COLO668 (cell line): Measurements from ENCODE around the gene DLK1.

Source experiments
- DNase-seq: peaks from one replicate; lab custom pipeline; 2025; ENCODE audit not compliant: unreplicated experiment; lab: John Stamatoyannopoulos, UW

The DLK1 gene

DNA sequence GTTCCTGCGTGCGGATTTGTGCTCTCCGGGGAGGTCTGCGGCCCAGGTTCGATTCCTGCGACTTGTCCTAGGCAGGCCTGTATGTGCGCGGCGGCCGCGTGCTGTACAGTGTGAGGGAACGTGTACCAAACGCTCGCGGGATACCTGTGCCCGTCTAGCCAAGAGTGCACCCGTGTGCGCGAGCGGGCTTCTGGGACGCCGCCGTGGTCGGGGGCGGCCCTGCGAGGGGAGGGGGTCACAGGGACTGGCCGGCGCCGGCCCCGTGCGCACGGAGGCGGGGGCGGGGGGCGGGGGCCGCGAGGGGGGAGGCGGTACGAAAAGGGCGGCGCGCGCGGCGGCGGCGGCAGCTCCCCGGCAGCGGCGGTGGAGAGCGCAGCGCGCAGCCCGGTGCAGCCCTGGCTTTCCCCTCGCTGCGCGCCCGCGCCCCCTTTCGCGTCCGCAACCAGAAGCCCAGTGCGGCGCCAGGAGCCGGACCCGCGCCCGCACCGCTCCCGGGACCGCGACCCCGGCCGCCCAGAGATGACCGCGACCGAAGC lies at the start of gene DLK1:
DLK1 (plus strand) TSS at position 343 of the 536 bp plus-strand sequence; CDS start at position 520, 177 bp downstream.
- DNase-seq: no peak

DNA sequence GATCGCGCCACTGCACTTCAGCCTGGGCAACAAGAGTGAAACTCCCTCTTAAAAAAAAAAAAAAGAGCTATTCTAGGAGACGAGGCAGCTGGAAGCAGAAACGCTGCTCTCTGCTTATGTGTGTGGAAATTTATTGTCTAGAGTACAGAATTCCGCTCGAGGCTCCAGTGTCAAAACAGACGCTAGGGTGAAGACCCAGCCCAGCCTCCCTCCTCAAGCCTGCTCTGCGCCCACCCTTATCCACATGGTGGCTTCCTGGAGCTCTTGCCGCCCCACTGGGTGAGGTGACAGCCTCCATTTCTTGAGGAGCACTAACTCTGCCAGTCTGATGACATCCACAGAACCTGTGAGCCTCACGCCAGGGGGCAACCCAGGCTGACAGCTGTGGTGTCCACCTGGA lies 49.5 kb upstream of the DLK1 start:
- no peak for DNase-seq

DNA sequence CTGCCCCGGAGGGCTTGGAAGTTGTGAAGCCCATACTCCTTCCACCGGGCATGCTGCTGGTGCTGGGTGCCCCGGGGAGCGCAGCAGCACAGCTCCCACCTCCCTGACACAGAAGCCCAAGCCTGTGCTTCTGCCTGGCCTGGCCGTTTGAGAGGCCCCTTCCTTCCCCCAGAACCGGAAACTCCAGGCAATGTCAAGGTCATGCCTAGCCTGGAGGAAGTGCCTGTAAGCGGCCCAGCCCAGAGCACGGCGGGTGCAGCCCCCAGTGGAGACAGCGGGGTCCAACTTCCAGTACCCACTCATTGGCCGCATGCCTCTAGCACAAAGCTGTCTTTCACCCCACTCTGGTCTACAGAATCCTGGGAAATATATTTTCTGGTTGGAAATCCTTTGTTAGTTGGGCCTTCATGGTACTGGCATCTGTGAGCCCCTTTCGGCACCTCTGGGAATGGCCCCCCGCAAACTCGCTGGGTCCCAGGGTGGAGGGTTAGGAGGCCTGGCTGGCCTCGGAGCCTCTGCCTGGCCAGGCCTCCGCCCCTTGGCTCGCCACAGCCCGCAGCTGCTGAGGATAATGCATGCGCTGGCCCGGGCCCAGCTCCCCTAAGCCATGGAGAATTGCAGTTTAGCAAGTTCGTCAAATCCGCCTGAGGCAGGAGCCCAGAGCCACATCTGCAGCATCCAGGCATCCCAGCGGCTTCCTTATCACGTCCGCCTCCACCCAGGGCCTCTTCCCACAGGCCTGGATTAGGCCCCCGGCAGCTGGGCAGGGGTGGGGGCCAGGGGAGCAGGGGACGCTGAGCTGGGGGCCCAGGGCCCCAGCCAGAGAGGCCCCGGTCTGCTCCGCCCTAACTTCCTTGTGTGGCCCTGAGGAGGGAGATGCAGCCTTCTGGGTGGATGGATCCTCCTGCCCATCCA lies 48.9 kb upstream of the DLK1 start:
- DNase-seq: no peak

DNA sequence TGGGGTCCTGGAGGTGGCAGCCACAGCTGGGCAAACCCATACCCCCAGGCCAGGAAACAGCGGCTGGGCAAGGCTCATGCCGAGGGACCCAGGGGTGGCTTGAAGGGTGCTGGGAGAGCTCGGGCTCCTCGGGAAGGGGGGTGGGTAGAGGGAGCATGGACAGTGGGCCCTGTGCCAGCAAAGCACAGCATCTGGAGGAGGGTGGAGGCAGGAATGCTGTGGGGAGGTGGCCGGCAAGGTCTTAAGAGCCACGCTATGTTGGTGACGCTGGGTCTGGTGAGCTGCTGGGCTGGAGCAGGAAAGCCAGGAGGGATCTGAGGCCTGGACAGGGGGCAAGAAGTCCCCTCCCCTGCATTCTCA lies 48.2 kb upstream of the DLK1 start:
- no peak for DNase-seq

DNA sequence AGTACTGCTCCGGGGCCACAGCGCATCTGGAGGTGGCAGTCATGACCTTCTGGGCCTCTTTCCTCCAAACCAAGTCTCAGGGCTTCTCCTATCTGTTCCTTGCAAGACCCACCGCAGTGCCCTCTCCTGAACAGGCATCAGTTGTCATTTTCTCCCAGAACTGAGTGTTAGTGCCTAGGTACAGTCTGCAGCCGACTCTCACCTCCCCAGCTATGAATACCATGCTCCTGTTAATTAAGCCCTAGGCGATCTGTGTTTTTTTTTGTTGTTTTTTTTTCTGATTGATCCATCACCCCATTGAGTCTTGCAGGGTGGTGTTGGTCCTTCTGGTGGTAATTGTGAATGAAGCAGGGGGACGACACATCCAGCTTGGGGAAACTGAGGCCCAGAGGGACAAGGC lies 47.5 kb upstream of the DLK1 start:
- DNase-seq: no peak

DNA sequence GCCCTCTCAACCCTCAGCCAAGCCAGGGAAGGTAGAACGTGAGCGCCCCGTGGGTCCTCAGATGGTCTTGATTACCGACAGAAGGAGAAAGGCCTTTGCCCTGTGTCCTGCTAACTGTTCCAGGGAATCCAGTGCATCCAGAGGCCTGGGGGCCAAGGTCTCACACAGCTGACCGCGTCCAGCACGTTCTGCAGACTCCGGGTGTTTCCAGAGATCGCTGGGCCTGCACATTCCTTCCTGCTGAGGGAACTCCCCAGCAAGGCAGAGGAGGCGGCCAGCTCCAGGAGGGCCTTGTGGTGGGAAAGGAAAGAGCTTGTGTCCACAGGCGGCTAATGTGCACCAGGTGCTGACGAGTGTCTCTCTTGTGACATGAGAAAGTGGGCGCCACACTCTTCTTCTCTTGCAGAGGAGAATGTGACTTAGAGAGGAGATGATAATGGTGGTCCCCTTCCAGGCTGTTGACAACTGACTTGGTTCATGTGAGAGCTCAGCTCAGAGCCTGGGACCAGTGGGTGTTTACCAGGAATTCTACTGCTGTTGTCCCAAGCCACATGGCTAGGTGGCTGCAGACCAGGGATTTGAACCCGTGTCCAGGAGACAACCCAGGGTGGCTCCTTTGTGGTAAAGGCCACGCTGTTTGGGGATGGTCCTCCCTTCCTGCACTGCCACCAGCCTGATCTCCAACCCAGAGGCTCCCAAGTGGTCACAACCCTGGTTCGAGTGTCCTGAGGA lies 46.8 kb upstream of the DLK1 start:
- DNase-seq: no peak

DNA sequence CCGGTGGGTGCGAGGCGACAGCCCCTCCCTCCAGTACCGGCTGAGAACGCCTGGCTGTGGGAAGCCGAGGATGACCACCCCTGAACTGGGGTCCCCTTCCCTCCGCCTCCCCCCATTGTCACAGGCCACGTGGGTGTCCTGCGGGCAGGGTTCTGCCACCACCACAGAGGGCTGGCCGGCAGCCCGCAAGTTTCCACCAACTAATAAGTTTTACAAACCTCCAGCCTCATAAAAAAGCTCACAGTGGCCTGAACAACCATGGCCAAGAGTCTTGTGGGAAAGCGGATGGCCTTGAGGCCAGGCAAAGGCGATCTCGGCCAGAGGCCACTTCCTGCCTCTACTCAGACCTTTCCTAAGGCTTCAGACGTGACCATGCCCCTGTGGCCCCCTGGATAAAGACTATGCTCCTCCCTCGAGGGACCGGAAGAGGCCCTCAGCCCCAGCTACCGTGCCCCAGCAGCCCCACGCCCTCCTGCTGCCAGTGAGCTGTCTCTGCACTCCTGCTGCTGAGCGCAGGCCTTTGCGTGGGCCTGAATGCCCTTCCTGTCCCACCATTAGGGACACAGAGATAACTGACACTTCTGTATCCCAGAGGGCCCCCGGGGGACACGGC lies 46.1 kb upstream of the DLK1 start:
- DNase-seq: no peak

DNA sequence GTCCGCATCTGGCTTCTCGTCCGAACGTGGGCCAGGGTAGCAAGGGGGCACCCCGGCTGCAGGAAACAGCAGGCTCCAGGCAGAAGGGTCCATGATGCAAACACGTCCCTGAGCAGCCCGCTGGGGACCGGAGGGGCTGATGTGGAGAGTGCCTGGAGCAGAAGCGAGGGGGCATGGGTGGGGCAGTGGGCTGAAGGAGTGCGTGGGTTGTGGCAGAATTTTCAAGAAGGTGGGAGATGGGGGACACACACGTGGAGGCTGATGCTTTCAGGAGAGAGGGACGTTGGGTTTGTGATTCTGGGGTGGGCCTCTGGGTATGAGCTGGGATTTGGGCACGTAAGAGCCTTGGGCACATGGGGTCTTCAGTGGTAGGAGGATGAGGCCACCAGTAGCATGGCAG lies 45.6 kb upstream of the DLK1 start:
- no peak for DNase-seq

DNA sequence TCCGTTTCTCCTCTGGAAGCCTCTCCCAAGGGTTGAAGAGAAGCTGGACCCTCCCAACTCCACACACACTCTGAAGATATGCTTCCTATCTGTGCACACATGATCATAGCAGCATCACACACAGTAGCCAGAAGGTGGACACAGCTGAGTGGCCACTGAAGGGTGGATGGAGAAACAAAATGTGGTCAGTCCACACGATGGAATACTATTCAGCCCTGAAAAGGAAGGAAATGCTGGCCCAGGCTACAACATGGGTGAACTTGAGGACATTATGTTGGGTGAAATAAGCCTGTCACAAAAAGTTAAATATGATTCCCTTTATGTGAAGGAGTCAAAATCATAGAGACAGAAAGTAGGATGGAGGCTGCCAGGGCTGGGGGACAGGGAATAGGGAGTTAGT lies 43.9 kb upstream of the DLK1 start:
- DNase-seq: no peak

DNA sequence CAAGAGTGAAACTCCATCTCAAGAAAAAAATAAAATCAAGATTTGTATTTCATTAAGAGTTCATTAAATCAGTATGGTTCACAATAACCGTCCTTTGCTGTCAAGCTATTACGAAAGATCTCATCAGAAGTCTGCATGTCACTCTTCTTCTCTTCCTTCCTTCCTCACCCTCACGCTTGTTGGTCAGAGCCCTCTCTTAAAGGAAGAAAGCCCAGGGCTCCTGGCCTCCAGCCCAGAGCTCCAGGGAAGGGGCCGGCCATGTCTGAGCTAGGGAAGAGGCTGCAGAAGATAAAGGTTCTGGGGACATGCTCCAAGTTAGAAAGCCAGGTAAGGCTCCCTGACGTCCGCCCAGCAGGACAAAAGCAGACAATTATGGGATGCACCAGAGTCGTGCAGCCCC lies 43.1 kb upstream of the DLK1 start:
- DNase-seq: no peak

DNA sequence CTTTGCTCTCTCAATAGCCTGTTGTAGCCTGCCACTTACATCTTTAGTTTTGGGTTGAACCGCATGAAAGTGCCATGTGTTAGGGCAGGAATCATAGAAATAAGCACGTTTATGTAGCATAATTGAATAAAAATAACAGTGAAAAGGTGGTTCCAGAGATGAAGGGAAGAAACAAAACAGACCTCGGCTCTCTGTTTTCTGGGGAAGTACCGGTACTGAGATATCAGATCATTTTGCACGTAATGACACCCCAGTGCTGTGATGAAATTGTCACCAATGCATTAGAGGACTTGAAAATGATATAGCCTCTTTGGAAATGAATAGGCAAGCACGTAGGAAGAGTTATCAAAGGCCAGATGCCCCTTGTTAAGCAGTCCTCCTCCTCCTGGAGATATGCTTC lies 42.5 kb upstream of the DLK1 start:
- no peak for DNase-seq

DNA sequence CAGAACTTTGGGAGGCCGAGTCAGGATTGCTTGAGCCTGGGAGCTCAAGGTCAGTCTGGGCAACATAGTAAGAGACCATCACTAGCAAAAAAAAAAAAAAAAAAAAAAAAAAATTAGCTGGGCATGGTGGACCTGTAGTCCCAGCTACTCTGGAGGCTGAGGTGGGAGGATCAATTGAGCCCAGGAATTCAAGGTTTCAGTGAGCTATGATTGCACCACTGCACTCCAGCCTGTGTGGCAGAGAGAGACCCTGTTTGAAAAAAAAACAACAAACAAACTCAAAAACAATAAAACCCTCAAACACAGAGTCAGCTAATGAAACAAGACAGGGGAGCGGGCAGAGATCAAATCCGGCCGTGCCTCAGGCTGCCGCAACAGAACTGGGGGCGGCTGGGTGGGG lies 41.7 kb upstream of the DLK1 start:
- DNase-seq: no peak

DNA sequence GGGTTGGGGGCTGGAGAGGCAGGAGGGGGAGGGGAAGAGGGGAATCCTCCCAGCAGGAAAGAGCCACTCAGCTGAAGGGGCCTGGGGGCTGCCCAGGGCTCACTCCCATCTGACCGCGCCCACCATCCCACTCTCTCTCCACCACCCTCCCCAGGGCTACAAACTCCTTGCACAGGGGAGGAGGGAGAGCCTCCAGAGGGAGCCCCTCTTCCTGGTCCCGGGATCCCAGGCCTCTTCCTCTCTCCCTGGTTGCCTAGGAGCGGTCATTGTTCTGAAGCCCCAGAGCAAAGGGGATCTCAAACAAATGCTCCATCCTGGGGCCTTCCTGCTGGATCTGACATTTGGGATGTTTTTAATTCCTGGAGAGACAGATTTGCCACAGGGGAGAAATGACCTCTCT lies 39.8 kb upstream of the DLK1 start:
- DNase-seq: no peak

DNA sequence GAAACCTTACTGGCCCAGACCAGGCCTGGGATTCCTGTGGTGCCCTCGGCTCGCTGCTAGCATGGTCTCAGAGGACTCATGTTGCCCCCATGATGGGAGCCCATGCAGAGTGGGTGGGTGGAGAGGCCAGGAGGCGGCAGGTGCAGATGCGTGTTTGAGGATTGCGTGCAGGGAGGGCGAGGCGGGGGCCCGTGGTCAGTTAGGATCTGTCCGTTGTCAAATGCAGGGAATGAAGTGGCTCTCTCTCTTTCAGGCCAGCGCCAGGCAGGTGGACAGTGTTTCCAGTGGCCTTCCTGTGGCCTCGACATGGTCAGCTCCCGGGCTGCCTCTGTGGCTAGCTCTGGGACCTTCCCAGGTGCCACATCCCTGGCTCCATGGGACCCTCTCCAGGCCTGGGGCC lies 39.3 kb upstream of the DLK1 start:
- DNase-seq: no peak

DNA sequence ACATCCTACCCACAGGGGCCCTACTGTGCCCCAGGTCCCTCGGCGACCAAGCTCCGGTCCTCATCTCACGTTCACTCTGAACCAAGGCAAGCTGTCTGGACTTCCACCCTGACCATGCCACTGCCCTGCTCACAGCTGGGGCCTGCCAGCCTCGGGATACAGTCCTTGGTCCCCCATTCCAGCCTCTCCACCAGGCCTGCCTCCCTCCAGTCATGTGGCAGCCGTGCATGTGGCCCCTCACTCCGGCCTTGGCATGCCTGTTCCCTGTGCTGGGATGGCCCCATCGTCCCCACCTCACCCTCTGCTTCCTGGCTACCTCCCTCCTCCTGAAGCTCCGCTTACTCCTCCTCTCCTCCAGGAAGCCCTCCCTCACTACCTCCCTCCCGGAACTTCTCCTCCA lies 38.6 kb upstream of the DLK1 start:
- DNase-seq: no peak

DNA sequence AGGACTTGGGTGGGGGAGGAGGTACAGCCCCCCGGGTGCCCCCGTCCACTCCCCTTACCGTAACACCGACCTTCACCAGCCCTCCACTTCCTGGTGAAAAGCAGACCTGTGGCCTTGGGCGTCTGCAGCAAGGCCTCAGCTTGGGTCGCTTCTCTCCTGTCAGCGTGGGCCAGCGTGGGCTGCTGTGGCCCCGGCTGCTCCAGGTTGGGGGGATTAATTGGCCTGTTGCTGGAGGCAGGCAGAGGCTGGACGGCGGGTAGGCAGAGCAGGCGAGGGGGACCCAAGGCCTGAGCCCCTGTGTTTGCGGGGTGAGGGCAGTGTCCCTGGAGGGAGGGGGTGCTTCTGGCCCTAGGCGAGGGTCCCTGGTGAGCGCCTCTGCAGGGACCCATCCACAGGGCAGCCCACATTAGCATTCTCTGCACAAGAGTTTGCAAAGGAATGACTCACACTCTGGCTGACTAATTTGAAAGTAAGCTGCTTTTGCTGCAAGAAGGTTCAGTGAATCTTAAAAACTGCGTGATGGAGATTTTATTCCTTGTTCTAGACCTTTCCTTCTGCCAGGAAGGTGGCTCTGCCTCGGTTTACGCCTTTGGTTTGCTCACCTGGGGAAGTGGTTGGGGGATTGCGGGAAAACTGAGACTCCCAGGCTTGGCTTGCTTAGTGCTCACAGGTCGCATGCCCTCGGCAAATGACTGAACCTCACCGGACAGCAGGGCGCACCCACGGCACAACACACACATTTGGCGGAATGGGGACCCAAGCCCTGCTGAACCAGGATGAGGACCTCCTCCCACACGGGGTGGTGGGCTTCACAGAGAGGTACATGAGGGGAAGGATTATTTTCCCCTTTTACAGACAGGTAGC lies 37.9 kb upstream of the DLK1 start:
- DNase-seq: no peak

DNA sequence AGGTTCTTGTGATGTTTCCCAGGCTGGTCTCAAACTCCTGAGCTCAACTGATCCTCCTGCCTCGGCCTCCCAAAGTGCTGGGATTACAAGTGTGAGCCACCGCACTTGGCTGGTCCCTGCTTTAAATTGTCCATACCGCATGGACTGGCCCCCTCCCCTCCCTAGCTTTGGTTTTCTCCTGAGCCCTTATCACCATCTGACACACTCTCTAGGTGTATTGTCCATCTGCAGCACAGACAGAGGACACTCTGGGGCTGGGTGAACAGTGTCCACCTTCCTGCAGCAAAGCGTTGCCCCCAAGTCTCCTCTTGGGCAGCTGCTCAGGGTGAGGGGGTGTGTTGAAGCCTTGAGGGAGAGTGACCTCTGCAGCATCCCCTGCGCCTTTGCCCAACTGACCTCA lies 36.0 kb upstream of the DLK1 start:
- DNase-seq: no peak

DNA sequence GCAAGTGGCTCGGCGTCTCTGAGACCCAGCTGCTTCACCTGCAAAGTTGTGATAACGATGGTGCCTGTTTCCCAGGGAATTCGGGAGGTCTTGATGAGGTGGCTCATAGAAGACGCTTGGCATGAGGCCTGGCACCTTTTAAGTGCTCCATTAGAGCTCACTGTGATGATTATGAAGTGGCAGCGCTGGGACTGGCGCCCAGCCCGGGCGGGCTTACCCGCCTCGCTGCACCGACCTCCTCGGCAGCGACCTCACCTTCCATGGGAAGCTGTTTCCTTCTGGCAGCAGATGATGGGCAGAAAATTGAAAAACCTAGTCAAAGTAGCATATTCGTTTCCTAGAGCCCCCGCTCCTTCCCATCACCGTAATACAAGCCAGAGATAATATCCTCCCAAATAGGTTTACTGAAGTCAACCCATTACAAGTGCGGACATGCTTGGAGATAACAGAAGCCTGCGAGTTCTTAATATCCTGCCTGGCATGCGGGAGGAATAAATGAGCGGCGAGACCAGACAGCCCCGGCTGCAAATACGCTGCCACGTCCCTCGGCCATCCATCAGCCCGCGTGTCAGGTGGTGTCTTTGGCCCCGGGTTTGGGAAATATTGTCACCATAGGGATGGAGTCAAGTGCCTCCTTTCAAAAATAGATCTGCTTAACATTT lies 35.2 kb upstream of the DLK1 start:
- DNase-seq: no peak

DNA sequence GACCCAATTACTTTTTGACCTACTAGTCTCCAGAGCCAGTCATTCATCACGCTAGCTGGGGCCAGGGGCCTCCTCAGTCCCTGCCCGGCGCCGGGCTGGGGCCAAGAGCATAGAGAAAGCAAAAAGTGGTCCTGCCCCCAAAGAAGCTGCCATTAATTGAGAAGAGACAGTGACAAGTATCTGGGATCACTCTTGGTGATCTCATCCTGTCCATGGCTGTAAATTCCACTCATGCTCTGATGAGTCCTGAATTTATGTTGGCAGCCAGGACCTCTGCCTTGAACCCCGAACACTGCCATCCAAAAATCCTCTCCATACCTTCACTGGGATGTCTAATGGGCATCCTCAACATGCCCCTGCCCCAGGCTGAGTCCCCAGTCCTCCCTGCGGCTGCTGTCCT lies 34.4 kb upstream of the DLK1 start:
- no peak for DNase-seq

DNA sequence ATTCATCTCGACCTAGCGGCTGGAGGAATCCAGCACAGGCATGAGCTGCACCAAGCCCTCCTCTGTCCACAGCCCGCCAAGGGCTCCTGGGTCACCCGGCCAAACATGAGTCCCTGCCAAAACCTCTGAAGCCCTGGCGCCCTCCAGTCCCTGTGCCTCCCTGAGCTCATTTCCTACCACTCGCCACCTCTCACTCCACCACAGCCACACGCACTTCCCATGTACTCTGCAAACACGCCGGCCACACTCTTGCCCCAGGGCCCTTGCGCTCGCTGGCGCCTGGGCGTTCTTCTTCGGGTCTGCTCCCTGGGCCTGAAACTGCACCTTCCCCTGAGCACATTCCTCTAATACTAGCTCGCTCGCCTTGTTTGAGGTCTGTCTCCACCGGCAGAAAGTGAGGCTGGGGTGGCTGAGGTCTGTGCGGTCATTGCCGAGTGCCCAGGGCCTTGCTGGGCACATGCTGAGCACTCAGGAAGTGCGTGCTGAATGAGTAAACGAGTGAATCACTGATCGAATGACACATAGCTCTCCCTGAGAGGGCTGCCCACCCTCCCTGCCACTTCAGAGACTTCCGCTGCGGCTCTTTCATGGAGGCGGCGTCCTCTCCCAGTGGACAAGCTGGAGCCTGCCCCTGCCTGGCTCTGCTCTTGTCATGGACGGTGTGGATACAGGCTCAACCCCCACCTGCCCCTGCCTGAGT lies 33.7 kb upstream of the DLK1 start:
- peak; percentile 71 for DNase-seq
